ENCODE results near the gene RTP5. TPM values are rescaled to one million over a fixed set of nuclear protein-coding genes. Genes with fewer than 3 reads are reported as not detected.
A peak's percentile ranks its signal among the peaks of the same experiment; 100 is the strongest.

Gene RTP5
- total and polyA plus RNA-seq, 2 donors (not counting 3 experiments of a cell fraction or from before 2014, with no cell fraction given), result not detected

- intact Hi-C loops (cut with micrococcal nuclease), result no loop called here
- no peak overlapping the region for H3K4me3 ChIP-seq (replicated peaks in 1 of 3; ENCODE audit: insufficient read depth in 1 of 3, low read depth in 1 of 3, low read length in 3 of 3)
- peak; percentile 68 for FAIRE-seq
Observed at GRCh38 chr2:241865416-241865956, 4.0 kb upstream of the RTP5 start.

More at GRCh38 chr2:241865416-241865956, 4.0 kb upstream of the RTP5 start:
- no peaks in the 10 kb centered on the region for H3K9me1 ChIP-seq (replicated peaks; ENCODE audit: control insufficient read depth, extremely low read depth, insufficient read depth, low read length)
- H3K27me3 ChIP-seq (ENCODE audit: control insufficient read depth in 2 of 2, insufficient read depth in 2 of 2, low read length in 2 of 2), result peaks cover 0 to 6% of the 10 kb centered on the region in 2 experiments
- no peak overlapping the region for H2AFZ ChIP-seq (ENCODE audit: low read depth, low read length)
- no peak overlapping the region for H3K9ac ChIP-seq (replicated peaks; ENCODE audit: extremely low read depth, insufficient read depth, low read length)
- no peak overlapping the region for H3K27ac ChIP-seq (ENCODE audit: insufficient read depth, low read depth, low read length)
- ChIA-PET POLR2A (no interaction called here), CTCF (no interaction called here)
- TF ChIP-seq POLR2AphosphoS5 (IDR thresholded peaks at IDR 0.05; ENCODE audit: insufficient read depth, low read depth, low read length), result no peak
- no peak for TF ChIP-seq CTCF (IDR thresholded peaks at IDR 0.05; ENCODE audit: extremely low read depth in 1 of 2, insufficient read depth in 1 of 2, low read depth in 1 of 2, low read length in 2 of 2)
- TF ChIP-seq FOS (IDR thresholded peaks at IDR 0.05; ENCODE audit: borderline replicate concordance, insufficient read depth, low read length), result no peak
- TF ChIP-seq EZH2 (IDR thresholded peaks at IDR 0.05; ENCODE audit: borderline replicate concordance, low read depth, low read length, severe bottlenecking), result no peak
- no peak for TF ChIP-seq MAX (IDR thresholded peaks at IDR 0.05; ENCODE audit: insufficient read depth, insufficient read length)
- TF ChIP-seq POLR2A (IDR thresholded peaks at IDR 0.05; ENCODE audit: low read depth, low read length), result no peak
- no peak for TF ChIP-seq MYC (IDR thresholded peaks at IDR 0.05; ENCODE audit: low read depth, low read length)
- TF ChIP-seq GATA2 (IDR thresholded peaks at IDR 0.05; ENCODE audit: insufficient read depth, insufficient read length, low read depth, low read length), result no peak
- TF ChIP-seq JUN (IDR thresholded peaks at IDR 0.05; ENCODE audit: borderline replicate concordance, insufficient read depth, insufficient read length, low read depth), result no peak
- no TSS peak for BruUV-seq (replicated peaks)
- H3K4me1 ChIP-seq (ENCODE audit: control insufficient read depth, extremely low read depth, insufficient read depth, low read length), result no peaks in the 10 kb centered on the region
- no peaks in the 10 kb centered on the region for H3K9me3 ChIP-seq (replicated peaks; ENCODE audit: control insufficient read depth, insufficient read depth, low read length)
- dilution Hi-C loops (cut with MboI; ENCODE audit: extremely low pct_ligation_motif_present, low sequenced_read_pairs), result no loop called here
- H4K20me1 ChIP-seq (replicated peaks; ENCODE audit: control insufficient read depth, extremely low read depth, insufficient read depth, low read length), result no peaks in the 10 kb centered on the region
- H3K36me3 ChIP-seq (ENCODE audit: control insufficient read depth in 2 of 2, extremely low read depth in 1 of 2, insufficient read depth in 2 of 2, low read length in 2 of 2), result no peaks in the 10 kb centered on the region
- DNase-seq (ENCODE audit: low read depth, low spot score), result no peak
- H3K4me2 ChIP-seq (ENCODE audit: insufficient read depth, low read length), result no peak overlapping the region
- no peaks in the 10 kb centered on the region for H3K79me2 ChIP-seq (ENCODE audit: control insufficient read depth, insufficient read depth, low read length)
